C4-2B (cell line): ENCODE measurements around the gene FHIP2A.

Source experiments
- ZFX ChIP-seq: fragments of 450-650 bp; IDR thresholded peaks from 2 replicates; pipeline ENCODE4 v1.6.1; 2017
- TF ChIP-seq, protein P1 (sequence below): fragments of 450-650 bp; conservative IDR thresholded peaks from 2 replicates; pipeline ENCODE4 v1.5.1; 2017; ENCODE audit warnings: mild to moderate bottlenecking

DNA sequence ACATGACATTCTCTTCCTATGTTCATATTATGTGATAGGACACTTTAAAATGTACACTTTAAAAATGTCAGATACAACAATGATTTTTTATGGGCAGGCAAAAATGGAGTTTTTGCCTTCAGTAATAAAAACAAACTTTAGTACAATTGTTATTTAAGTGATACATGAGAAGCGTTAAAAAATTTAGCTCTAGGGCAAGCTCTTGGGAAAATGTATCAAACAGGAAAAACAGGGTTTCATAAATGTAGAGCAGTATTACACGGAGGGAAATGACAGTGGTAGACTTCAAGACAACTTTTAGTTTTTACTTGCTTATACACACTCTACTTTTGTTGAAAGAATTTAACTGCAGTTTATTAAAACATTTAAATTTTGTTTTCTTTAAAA lies 1.5 kb downstream of the FHIP2A start:
- TF ChIP-seq, protein P1, sequence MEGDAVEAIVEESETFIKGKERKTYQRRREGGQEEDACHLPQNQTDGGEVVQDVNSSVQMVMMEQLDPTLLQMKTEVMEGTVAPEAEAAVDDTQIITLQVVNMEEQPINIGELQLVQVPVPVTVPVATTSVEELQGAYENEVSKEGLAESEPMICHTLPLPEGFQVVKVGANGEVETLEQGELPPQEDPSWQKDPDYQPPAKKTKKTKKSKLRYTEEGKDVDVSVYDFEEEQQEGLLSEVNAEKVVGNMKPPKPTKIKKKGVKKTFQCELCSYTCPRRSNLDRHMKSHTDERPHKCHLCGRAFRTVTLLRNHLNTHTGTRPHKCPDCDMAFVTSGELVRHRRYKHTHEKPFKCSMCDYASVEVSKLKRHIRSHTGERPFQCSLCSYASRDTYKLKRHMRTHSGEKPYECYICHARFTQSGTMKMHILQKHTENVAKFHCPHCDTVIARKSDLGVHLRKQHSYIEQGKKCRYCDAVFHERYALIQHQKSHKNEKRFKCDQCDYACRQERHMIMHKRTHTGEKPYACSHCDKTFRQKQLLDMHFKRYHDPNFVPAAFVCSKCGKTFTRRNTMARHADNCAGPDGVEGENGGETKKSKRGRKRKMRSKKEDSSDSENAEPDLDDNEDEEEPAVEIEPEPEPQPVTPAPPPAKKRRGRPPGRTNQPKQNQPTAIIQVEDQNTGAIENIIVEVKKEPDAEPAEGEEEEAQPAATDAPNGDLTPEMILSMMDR = no peak
- no peak for TF ChIP-seq ZFX
